Brain pericyte (primary cell): ENCODE measurements around the gene ZNF547.

Experiments used
- DNase-seq: peaks from one replicate; pipeline ENCODE4 v3.0.0-alpha.2; 2012; ENCODE audit warnings: low read depth, low spot score

ZNF547 gene

GRCh38 chr19:57362997-57363687, at the start of gene ZNF547, which contains the start of gene TRAPPC2B:
Gene ZNF547 (plus strand): TSS chr19:57363551. CDS start chr19:57368556, 5,005 bp downstream.
Gene TRAPPC2B (plus strand): TSS chr19:57363551. CDS start chr19:57364834, 1,283 bp downstream.
- peak; percentile 99 for DNase-seq

GRCh38 chr19:57314146-57314545, 49.2 kb upstream of the ZNF547 start:
- DNase-seq: no peak

- DNase-seq: no peak
These were observed 45.8 kb upstream of the ZNF547 start for GRCh38 chr19:57317503-57317902.

GRCh38 chr19:57319869-57320179, 43.5 kb upstream of the ZNF547 start:
- no peak for DNase-seq

- DNase-seq: peak; percentile 91
These were observed 42.9 kb upstream of the ZNF547 start, which contains the start of gene ZNF543 for GRCh38 chr19:57320180-57321084. Gene ZNF543 (plus strand): TSS chr19:57320472. CDS start chr19:57320854, 382 bp downstream.

GRCh38 chr19:57321116-57321515, 42.2 kb upstream of the ZNF547 start:
- no peak for DNase-seq

- no peak for DNase-seq
These were observed 41.6 kb upstream of the ZNF547 start for GRCh38 chr19:57321751-57322150.

- no peak for DNase-seq
These were observed 38.4 kb upstream of the ZNF547 start for GRCh38 chr19:57324992-57325391.

- DNase-seq: no peak
These were observed 35.4 kb upstream of the ZNF547 start for GRCh38 chr19:57327993-57328392.

GRCh38 chr19:57334191-57334590, 29.2 kb upstream of the ZNF547 start:
- DNase-seq: no peak

GRCh38 chr19:57338877-57339276, 24.5 kb upstream of the ZNF547 start:
- DNase-seq: no peak

- no peak for DNase-seq
These were observed 20.8 kb upstream of the ZNF547 start for GRCh38 chr19:57342582-57342981.

- no peak for DNase-seq
These were observed 15.2 kb upstream of the ZNF547 start for GRCh38 chr19:57348136-57348535.

- DNase-seq: peak; percentile 83
These were observed 12.2 kb upstream of the ZNF547 start, which contains the start of gene ZNF304 for GRCh38 chr19:57350877-57351805. Gene ZNF304 (plus strand): TSS chr19:57351271. CDS start chr19:57351665, 394 bp downstream.

GRCh38 chr19:57351867-57352266, 11.5 kb upstream of the ZNF547 start:
- no peak for DNase-seq

- no peak for DNase-seq
These were observed 7.4 kb upstream of the ZNF547 start for GRCh38 chr19:57355916-57356315.

- no peak for DNase-seq
These were observed 5.9 kb upstream of the ZNF547 start for GRCh38 chr19:57357406-57357805.

- DNase-seq: no peak
These were observed 4.1 kb upstream of the ZNF547 start for GRCh38 chr19:57359300-57359699.

GRCh38 chr19:57362419-57362818, 932 bp upstream of the ZNF547 start:
- DNase-seq: no peak

- DNase-seq: no peak
These were observed 384 bp downstream of the ZNF547 start for GRCh38 chr19:57363688-57364181.

- no peak for DNase-seq
These were observed 3.4 kb downstream of the ZNF547 start for GRCh38 chr19:57366776-57367175.
